K562 (cell line): Measurements from ENCODE around the gene CTNS. TPM values are rescaled to one million over a fixed set of nuclear protein-coding genes. Genes with fewer than 3 reads are reported as not detected.
A peak's percentile ranks its signal among the peaks of the same experiment; 100 is the strongest.

ENCODE experiments used
- ATAC-seq: fragments of 200-7000 bp; cut with Tn5 transposase; 3 replicates; pipeline ENCODE4 v1.9.1; 2020; ENCODE audit warnings: moderate library complexity
- BruUV-seq: library from RNA; stranded (reverse); fragments of 400-500 nt; replicated peaks from 2 replicates; lab custom pipeline; 2021; lab: Mats Ljungman, UMichigan
- CTCF ChIA-PET: fragments of 300-600 bp; formaldehyde crosslinking; extraction: SDS; loops from one replicate; lab custom pipeline; 2021; ENCODE audit warnings: low intra/inter-chr PET ratio; lab: Yijun Ruan, JAX
- POLR2A ChIA-PET: fragments of 300-600, 350-650 bp; sonication (Branson Sonifier 250); formaldehyde crosslinking; extraction: SDS; loops from one replicate; lab custom pipeline; 2021; ENCODE audit warnings: antibody characterized with exemption, inconsistent platforms; lab: Yijun Ruan, JAX
- DNase-seq, 4 experiments: peaks; one replicate each; pipeline versions ENCODE4 v3.0.0 to v3.0.0-alpha.2; 2011 to 2018; ENCODE audit warnings: low spot score in 3 of 4, mixed read lengths in 3 of 4; ENCODE audit errors: extremely low read depth in 1 of 4
- FAIRE-seq: peaks from 2 replicates; lab custom pipeline; 2011; peaks lifted over from hg19 to GRCh38; lab: Jason Lieb, UNC
- H2AFZ ChIP-seq: 2 replicates; pipeline ENCODE4 v1.6.0; 2011; ENCODE audit warnings: low read depth, low read length, control low read depth, inconsistent platforms
- H3K27ac ChIP-seq: fragments of 200-600 bp; 3 replicates; pipeline ENCODE4 v1.8.0; 2011; ENCODE audit warnings: low read depth, mild to moderate bottlenecking, control low read depth, inconsistent platforms, low read length, moderate library complexity, mixed read lengths; ENCODE audit errors: extremely low read depth
- H3K27me3 ChIP-seq, 2 experiments: fragments of 300-600 bp in 1 of 2; 2 replicates in 1 of 2; 3 replicates in 1 of 2; pipeline versions ENCODE4 v1.6.0 to v1.8.0; 2011; ENCODE audit warnings: inconsistent platforms in 2 of 2, low read length in 2 of 2, mild to moderate bottlenecking in 1 of 2, mixed read lengths in 1 of 2, moderate library complexity in 1 of 2; ENCODE audit not compliant: control insufficient read depth in 2 of 2, insufficient read depth in 2 of 2
- H3K36me3 ChIP-seq: fragments of 300-600 bp; 3 replicates; pipeline ENCODE4 v1.8.0; 2011; ENCODE audit warnings: mild to moderate bottlenecking, low read length, inconsistent platforms; ENCODE audit not compliant: control insufficient read depth, insufficient read depth
- H3K4me1 ChIP-seq, 2 experiments: fragments of 200-600 bp in 1 of 2; replicated peaks in 1 of 2; 2 replicates in 1 of 2; 3 replicates in 1 of 2; pipeline versions ENCODE4 v1.5.1 to v1.8.0; 2011; ENCODE audit warnings: inconsistent platforms in 2 of 2, low read length in 2 of 2, mild to moderate bottlenecking in 1 of 2, mixed read lengths in 1 of 2, moderate library complexity in 1 of 2; ENCODE audit not compliant: control insufficient read depth in 2 of 2, insufficient read depth in 2 of 2
- H3K4me2 ChIP-seq: 2 replicates; pipeline ENCODE4 v1.6.1; 2011; ENCODE audit warnings: low read length, control low read depth, inconsistent platforms, mixed read lengths; ENCODE audit not compliant: insufficient read depth
- H3K4me3 ChIP-seq: fragments of 200-600 bp; sonication (generic), shearing (Covaris generic); 2 replicates; pipeline ENCODE4 v1.5.1; 2016; ENCODE audit warnings: control low read depth, inconsistent platforms
- H3K79me2 ChIP-seq: fragments of 200-600 bp; 3 replicates; pipeline ENCODE4 v1.8.0; 2011; ENCODE audit warnings: low read length, inconsistent platforms; ENCODE audit not compliant: control insufficient read depth, insufficient read depth
- H3K9ac ChIP-seq, 2 experiments: 2 replicates each; pipeline versions ENCODE4 v1.6.0 to v1.6.1; 2011; ENCODE audit warnings: low read depth in 2 of 2, low read length in 2 of 2, control low read depth in 1 of 2, inconsistent platforms in 1 of 2, mild to moderate bottlenecking in 1 of 2, mixed read lengths in 1 of 2; ENCODE audit not compliant: insufficient read depth in 1 of 2
- H3K9me1 ChIP-seq: one replicate; pipeline ENCODE4 v1.6.0; 2011; ENCODE audit warnings: inconsistent platforms, mild to moderate bottlenecking, low read length, moderate library complexity; ENCODE audit not compliant: control insufficient read depth, insufficient read depth
- H3K9me3 ChIP-seq: replicated peaks from 2 replicates; pipeline ENCODE4 v1.5.1; 2011; ENCODE audit warnings: low read depth, low read length, inconsistent platforms; ENCODE audit not compliant: control insufficient read depth, insufficient read depth
- H4K20me1 ChIP-seq: replicated peaks from 2 replicates; pipeline ENCODE4 v1.6.1; 2011; ENCODE audit warnings: low read length, inconsistent platforms, mixed read lengths; ENCODE audit not compliant: control insufficient read depth, insufficient read depth
- ATF1 ChIP-seq, 2 experiments: fragments of 450-650 bp in 1 of 2; IDR thresholded peaks; 2 replicates each; pipeline ENCODE4 v1.6.1; 2016; ENCODE audit warnings: missing compliant biosample characterization in 1 of 2, missing genetic modification characterization in 1 of 2
- CREM ChIP-seq: IDR thresholded peaks from 2 replicates; pipeline ENCODE4 v1.6.1; 2014; ENCODE audit warnings: antibody characterized with exemption, low read depth
- CTCF ChIP-seq, 3 experiments: IDR thresholded peaks in 2 of 3; conservative IDR thresholded peaks in 1 of 3; 2 replicates each; pipeline ENCODE4 v1.5.1; 2011 to 2012; ENCODE audit warnings: low read length in 3 of 3, mild to moderate bottlenecking in 3 of 3, control low read depth in 2 of 3, improper control_type of control experiment in 1 of 3, inconsistent platforms in 1 of 3, low read depth in 1 of 3, mixed read lengths in 1 of 3, moderate library complexity in 1 of 3; ENCODE audit not compliant: insufficient read depth in 2 of 3
- FOXA3 ChIP-seq, 2 experiments: fragments of 450-650 bp in 1 of 2; sonication (generic) in 1 of 2; formaldehyde crosslinking; IDR thresholded peaks in 1 of 2; conservative IDR thresholded peaks in 1 of 2; 2 replicates each; pipeline versions ENCODE4 v1.4.0 to v1.8.0; 2020 to 2022; ENCODE audit warnings: mild to moderate bottlenecking in 2 of 2, missing genetic modification reagents in 1 of 2
- GATAD2A ChIP-seq: fragments of 450-650 bp; IDR thresholded peaks from 2 replicates; pipeline ENCODE4 v1.6.1; 2017
- HDAC2 ChIP-seq: fragments of 450-650 bp; IDR thresholded peaks from 2 replicates; pipeline ENCODE4 v1.6.1; 2016; ENCODE audit warnings: mild to moderate bottlenecking
- KDM5B ChIP-seq: fragments of 200-600 bp; sonication (generic); IDR thresholded peaks from 2 replicates; pipeline ENCODE4 v1.6.1; 2012; ENCODE audit warnings: low read depth, mild to moderate bottlenecking, moderate library complexity, low read length, control low read depth, inconsistent platforms; ENCODE audit not compliant: insufficient replicate concordance
- MEIS2 ChIP-seq: fragments of 450-650 bp; IDR thresholded peaks from 2 replicates; pipeline ENCODE4 v1.6.1; 2014; ENCODE audit warnings: mild to moderate bottlenecking; ENCODE audit not compliant: partially characterized antibody
- MXI1 ChIP-seq: IDR thresholded peaks from 2 replicates; pipeline ENCODE4 v1.6.1; 2011; ENCODE audit warnings: low read depth, mild to moderate bottlenecking, improper control_type of control experiment, low read length
- NCOA6 ChIP-seq: fragments of 450-650 bp; IDR thresholded peaks from 2 replicates; pipeline ENCODE4 v1.6.1; 2017; ENCODE audit warnings: mild to moderate bottlenecking
- PKNOX1 ChIP-seq: fragments of 450-650 bp; IDR thresholded peaks from 2 replicates; pipeline ENCODE4 v1.6.1; 2016
- RBM17 ChIP-seq: fragments of 200-400 bp; formaldehyde crosslinking; IDR thresholded peaks from 2 replicates; pipeline ENCODE4 v1.6.1; 2017; ENCODE audit warnings: low read depth, mild to moderate bottlenecking, low read length, borderline replicate concordance
- XRCC5 ChIP-seq: fragments of 200-400 bp; formaldehyde crosslinking; IDR thresholded peaks from 2 replicates; pipeline ENCODE4 v1.6.1; 2017; ENCODE audit warnings: low read depth, mild to moderate bottlenecking, low read length
- YY1 ChIP-seq, 3 experiments: IDR thresholded peaks; 2 replicates each; pipeline ENCODE4 v1.6.1; 2011; ENCODE audit warnings: low read length in 2 of 3, mild to moderate bottlenecking in 2 of 3, moderate library complexity in 2 of 3, borderline replicate concordance in 1 of 3, control low read depth in 1 of 3, low read depth in 1 of 3; ENCODE audit not compliant: insufficient read depth in 3 of 3, insufficient replicate concordance in 2 of 3, control insufficient read depth in 1 of 3, insufficient read length in 1 of 3; ENCODE audit errors: extremely low read depth in 1 of 3
- ZBTB17 ChIP-seq: fragments of 450-650 bp; formaldehyde crosslinking; IDR thresholded peaks from 2 replicates; pipeline ENCODE4 v1.4.0; 2020; ENCODE audit warnings: mild to moderate bottlenecking
- ZFP1 ChIP-seq: fragments of 450-650 bp; formaldehyde crosslinking; IDR thresholded peaks from 2 replicates; pipeline ENCODE4 v1.4.0; 2020; ENCODE audit warnings: mild to moderate bottlenecking, mixed read lengths
- ZNF224 ChIP-seq: sonication (generic); formaldehyde crosslinking; IDR thresholded peaks from 2 replicates; pipeline ENCODE4 v1.8.0; 2022; ENCODE audit warnings: mild to moderate bottlenecking, missing genetic modification reagents
- WGBS: fragments of 100-300 bp; shearing (Covaris generic); methylation state at CpG from one replicate; pipeline ENCODE4 v1.1.6; 2016; ENCODE audit warnings: low coverage, mixed read lengths; ENCODE audit not compliant: insufficient coverage; ENCODE audit errors: missing lambda C conversion rate; 5-methylcytosine and 5-hydroxymethylcytosine counted together
- in situ Hi-C: fragments of 300-500 bp; cut with MboI; formaldehyde crosslinking; loops from 4 replicates; pipeline ENCODE4 v1.15.0; 2018; ENCODE audit warnings: inconsistent platforms, mixed read lengths
- intact Hi-C: fragments of 100-400 bp; cut with micrococcal nuclease; formaldehyde crosslinking; loops from 2 replicates; pipeline ENCODE4 v1.14.2; 2022
- polyA plus RNA-seq, 8 experiments: library from polyadenylated mRNA; depleted of rRNA in 4 of 8; stranded (reverse) in 5 of 8; unstranded in 3 of 8; fragments of >200 nt; fragmentation: Nextera tagmentation in 2 of 8; fragmentation: Illumina TruSeq in 1 of 8; extraction: Ambion mirVana in 2 of 8; extraction: Trizol in 1 of 8; gene quantifications; 2 replicates each; pipeline versions ENCODE4 v1.2.1 to v1.2.3, GENCODE V29; 2011 to 2014; ENCODE audit warnings: inconsistent platforms in 1 of 8, missing spikeins in 1 of 8
- total RNA-seq, 7 experiments: library from RNA; depleted of rRNA in 6 of 7; stranded (reverse); fragments of >200 nt in 6 of 7; fragmentation: Illumina TruSeq in 2 of 7; extraction: Trizol in 2 of 7; gene quantifications; 2 replicates each; pipeline versions ENCODE4 v1.2.1 to v1.2.3, GENCODE V29; 2011 to 2021; ENCODE audit warnings: low replicate concordance in 1 of 7

Gene CTNS
- total and polyA plus RNA-seq, 9 of the 15 experiments (the other 6 are each of a cell fraction or from before 2014, with no cell fraction given): 0.66 to 8.4 (median 4.9) TPM

DNA sequence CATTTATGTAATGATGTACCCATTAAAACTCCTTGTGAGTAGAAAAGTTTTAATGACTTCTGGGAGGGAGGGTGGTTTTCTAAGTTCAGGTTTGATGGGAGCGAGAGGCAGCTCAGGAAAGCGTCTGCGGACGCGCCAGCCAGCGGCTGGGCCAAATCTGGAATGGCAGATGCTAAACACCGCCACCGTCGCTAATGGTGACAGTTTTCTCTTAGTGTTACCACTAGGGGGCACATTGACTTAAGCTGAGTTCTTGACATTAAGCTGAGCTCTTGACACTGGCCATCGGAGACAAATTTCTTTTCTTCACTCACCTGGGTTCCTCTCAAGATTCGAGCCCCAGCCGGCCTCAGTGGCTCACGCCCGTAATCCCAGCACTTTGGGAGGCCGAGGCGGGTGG, 34.1 kb upstream of the CTNS start:
- Histone ChIP-seq H2AFZ (no peak overlapping the region), H4K20me1 (no peaks in the 10 kb centered on the region), H3K9me1 (no peaks in the 10 kb centered on the region), H3K4me1 (peaks cover 0 to 4% of the 10 kb centered on the region in 2 experiments; a peak in 2 of 5 replicates), H3K36me3 (no peaks in the 10 kb centered on the region), H3K79me2 (no peaks in the 10 kb centered on the region), H3K4me2 (no peak overlapping the region), H3K9ac (no peak overlapping the region), H3K27me3 (no peaks in the 10 kb centered on the region), H3K27ac (no peak overlapping the region), H3K4me3 (no peak overlapping the region), H3K9me3 (no peaks in the 10 kb centered on the region)
- DNase-seq (peak; percentile 60 to 75 (median 64)), FAIRE-seq (peak; percentile 46), ATAC-seq (peak; percentile 95)
- intact Hi-C loops (loop anchor here (5.0 to 10.0 kb wide), 2 partner anchors 35 to 92 kb away; partner anchors contain the start of genes CTNS, P2RX5 and SHPK), in situ Hi-C loops (no loop called here)
- POLR2A ChIA-PET: interaction anchor here (0.8 to 1.4 kb wide), 3 partner anchors 8 to 20 kb away, joined by 4 to 5 read pairs (median 5); no protein-coding TSS in a partner anchor
- WGBS: 4% methylated on average over 12 of the region's 16 CpGs
- CTCF ChIA-PET: interaction anchor here (0.7 to 1.5 kb wide), 2 partner anchors 45 to 90 kb away, joined by 3 to 9 read pairs; no protein-coding TSS in a partner anchor
- no TSS peak for BruUV-seq
- TF ChIP-seq CTCF (IDR thresholded peaks at IDR 0.05 in 2 of 3, conservative IDR thresholded peaks at IDR 0.05 in 1 of 3; ENCODE audit: insufficient read depth in 2 of 3, low read depth in 1 of 3, low read length in 3 of 3) (peak; percentile 73 to 80 (median 75)), RBM17 (no peak), MXI1 (no peak), ZFP1 (CRISPR knock-in tag) (no peak), KDM5B (no peak), HDAC2 (no peak), PKNOX1 (peak; percentile 22; the same call in 1 of the 2 replicates), YY1 (IDR thresholded peaks at IDR 0.05; ENCODE audit: borderline replicate concordance in 1 of 3, control insufficient read depth in 1 of 3, extremely low read depth in 1 of 3, insufficient read depth in 3 of 3, insufficient read length in 1 of 3, insufficient replicate concordance in 2 of 3, low read depth in 1 of 3, low read length in 2 of 3) (peak in 1 of 3 experiments; percentile 57), MEIS2 (peak; percentile 38), NCOA6 (no peak), ATF1 (CRISPR knock-in tag; IDR thresholded peaks at IDR 0.05) (no peak), ATF1 (tag; IDR thresholded peaks at IDR 0.05) (no peak), CREM (0 out of 2 replicates have a peak, but pooled peaks have one; percentile 8), FOXA3 (CRISPR knock-in tag; conservative IDR thresholded peaks at IDR 0.05 in 1 of 2, IDR thresholded peaks at IDR 0.05 in 1 of 2) (no peak), ZNF224 (CRISPR knock-in tag) (no peak), GATAD2A (no peak), XRCC5 (no peak), ZBTB17 (CRISPR knock-in tag) (no peak)
